Fibroblast of the aortic adventitia (primary cell): ENCODE results near the gene KCND2. TPM values are rescaled to one million over a fixed set of nuclear protein-coding genes. Genes with fewer than 3 reads are reported as not detected.

Source experiments
- DNase-seq: peaks from one replicate; pipeline ENCODE4 v3.0.0-alpha.2; 2010; ENCODE audit warnings: low read depth
- H3K4me3 ChIP-seq: 2 replicates; pipeline ENCODE4 v1.5.1; 2011; ENCODE audit warnings: low read depth, mild to moderate bottlenecking, control low read depth, low read length, moderate library complexity
- CTCF ChIP-seq: IDR thresholded peaks from 2 replicates; pipeline ENCODE4 v1.5.1; 2011; ENCODE audit warnings: mild to moderate bottlenecking, low read length, control low read depth, inconsistent platforms; ENCODE audit not compliant: insufficient read depth
- total RNA-seq: library from RNA; depleted of rRNA; stranded (reverse); fragments of >200 nt; gene quantifications from 2 replicates; pipeline ENCODE4 v1.2.3, GENCODE V29; 2012; ENCODE audit warnings: low replicate concordance

KCND2 gene
- total RNA-seq, 1 donor = 11.3 TPM

DNA sequence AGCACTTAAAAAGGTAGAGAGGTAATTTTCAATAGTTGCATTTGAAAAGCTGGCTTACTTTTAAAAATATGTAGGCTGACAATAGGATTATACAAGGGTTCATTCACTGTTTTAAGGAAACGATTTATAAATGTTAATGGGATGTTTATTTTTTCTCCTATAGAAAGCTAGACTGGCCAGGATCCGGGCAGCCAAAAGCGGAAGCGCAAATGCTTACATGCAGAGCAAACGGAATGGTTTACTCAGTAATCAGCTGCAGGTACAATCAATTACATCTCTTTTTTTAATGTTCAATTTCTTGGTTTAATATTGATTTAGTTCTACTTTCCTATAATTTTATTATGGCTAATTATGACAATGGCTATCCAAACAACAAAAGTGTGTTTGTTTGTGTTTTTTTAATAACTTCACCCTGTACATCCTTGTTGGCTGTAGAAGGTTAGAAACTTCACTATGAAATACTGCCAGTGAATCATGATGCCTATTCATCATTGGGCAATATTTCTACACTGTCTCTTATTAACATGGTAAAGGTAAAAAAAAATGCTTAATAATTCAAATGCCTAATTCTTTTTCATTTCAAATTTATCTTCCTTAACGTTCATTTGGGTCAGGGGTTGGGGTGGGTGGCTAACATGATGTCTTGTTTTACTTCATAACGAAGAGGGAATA, 468.5 kb downstream of the KCND2 start:
- no peak overlapping the region for H3K4me3 ChIP-seq
- no peak for DNase-seq
- TF ChIP-seq CTCF = no peak

DNA sequence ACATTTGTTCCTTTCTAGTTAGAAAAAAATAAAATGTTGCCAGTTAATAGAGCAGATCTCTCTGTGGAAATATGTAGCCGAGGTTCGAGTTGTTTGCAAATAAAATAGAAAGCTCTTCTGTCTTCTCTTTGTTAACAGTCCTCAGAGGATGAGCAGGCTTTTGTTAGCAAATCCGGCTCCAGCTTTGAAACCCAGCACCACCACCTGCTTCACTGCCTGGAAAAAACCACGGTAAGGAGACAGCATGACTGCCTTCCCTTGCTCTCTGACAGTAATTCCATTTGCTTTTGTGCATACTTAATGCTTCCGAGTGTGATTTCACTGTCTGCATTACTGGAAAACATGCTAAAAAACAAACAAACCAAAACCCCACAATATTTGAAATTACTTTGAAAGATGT, 469.4 kb downstream of the KCND2 start:
- DNase-seq = no peak
- no peak overlapping the region for H3K4me3 ChIP-seq

DNA sequence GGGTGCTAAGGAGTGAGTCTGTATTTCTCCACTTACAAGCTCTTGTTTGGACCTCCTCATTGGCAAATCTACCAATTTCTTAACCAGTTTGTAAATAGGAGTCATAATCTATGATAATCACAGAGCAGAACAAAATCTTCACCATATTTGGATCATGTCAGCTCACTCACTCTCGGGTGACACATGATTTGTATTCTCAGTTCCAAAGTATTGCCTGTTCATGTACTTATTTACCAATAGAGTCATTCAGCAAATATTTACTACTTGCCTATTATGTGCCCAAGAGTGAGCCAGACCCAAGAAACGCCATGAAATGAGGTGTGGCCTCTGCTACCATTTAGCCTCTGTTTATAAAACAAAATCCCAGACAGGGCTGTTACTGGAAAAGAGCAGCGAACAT, 470.2 kb downstream of the KCND2 start:
- no peak for TF ChIP-seq CTCF
- no peak for DNase-seq
- H3K4me3 ChIP-seq = no peak overlapping the region

More for the DNA sequence above, 469.4 kb downstream of the KCND2 start:
- no peak for TF ChIP-seq CTCF

DNA sequence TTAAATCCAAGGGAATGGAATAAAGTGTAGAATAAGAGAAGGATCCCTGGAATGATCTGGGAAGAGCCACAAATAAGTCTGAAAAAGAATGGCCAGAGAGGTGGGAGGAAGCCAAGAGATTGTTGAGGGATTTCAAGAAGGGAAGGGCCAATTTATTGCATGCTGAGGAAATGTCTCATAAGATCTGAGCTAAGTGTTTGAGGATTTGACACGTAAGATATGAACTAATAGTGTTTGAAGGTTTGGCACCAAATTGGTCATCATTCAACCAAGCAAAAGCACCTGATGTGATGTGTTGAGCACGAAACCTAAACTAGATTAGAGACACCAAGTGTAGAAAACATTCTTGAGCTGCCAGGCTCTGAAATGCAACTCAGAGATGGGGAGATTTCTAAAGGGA, 487.1 kb downstream of the KCND2 start:
- no peak for TF ChIP-seq CTCF
- H3K4me3 ChIP-seq = no peak overlapping the region
- no peak for DNase-seq

- TF ChIP-seq CTCF = no peak
- no peak overlapping the region for H3K4me3 ChIP-seq
- no peak for DNase-seq
Measured at GRCh38 chr7:120760851-120761250, 487.9 kb downstream of the KCND2 start.

GRCh38 chr7:120770206-120770605, 497.2 kb downstream of the KCND2 start:
- no peak for TF ChIP-seq CTCF
- no peak for DNase-seq
- no peak overlapping the region for H3K4me3 ChIP-seq

DNA sequence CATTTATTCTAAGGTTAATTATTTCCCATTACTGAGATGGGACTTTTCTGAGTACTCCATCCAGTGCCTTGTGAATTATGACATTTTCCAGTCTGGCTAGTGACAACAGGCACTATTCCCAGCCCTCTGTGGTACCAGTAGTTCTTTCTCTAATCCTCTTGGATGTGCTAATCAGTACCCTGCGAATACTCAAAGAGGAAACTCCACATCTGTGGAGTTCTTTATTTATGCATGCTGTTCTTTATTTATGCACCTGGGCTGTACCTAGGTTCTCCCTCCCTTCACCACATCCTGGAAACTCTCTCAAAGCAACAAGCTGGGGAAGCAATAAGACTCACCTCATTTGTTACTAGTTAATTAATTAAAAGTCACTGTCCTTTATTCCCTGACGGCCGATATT, 501.5 kb downstream of the KCND2 start:
- TF ChIP-seq CTCF = no peak
- DNase-seq = no peak
- H3K4me3 ChIP-seq = no peak overlapping the region
